Karpas-422 (cell line): ENCODE measurements around the gene DENND5B. TPM values are rescaled to one million over a fixed set of nuclear protein-coding genes. Genes with fewer than 3 reads are reported as not detected.

Source experiments
- small RNA-seq: library from RNA; depleted of rRNA; stranded (forward); fragments of <200 nt; gene quantifications from one replicate; pipeline ENCODE3, GENCODE V24; 2014
- total RNA-seq: library from RNA; depleted of rRNA; stranded (reverse); fragments of >200 nt; shearing (Covaris generic); gene quantifications from 2 replicates; pipeline ENCODE4 v1.2.3, GENCODE V29; 2014; ENCODE audit warnings: low replicate concordance; rRNA removed

Gene DENND5B
- total RNA-seq, 1 experiment from 2014 or later: 5.5 TPM

Small RNA genes within 50 kb of the gene (small RNA-seq; reads per million reads assigned to genes)
- gene RF00019 (not detected), gene RF00026 (not detected), gene RNU5F-4P (5.1 reads per million, percentile 80 among the genes with 10 or more reads in this experiment), gene RNU6-618P (not detected), gene RPL31P50 (not detected)

Other genes with a start within 250 kb of the DENND5B start
- gene ETFBKMT, start 68.6 kb upstream of the DENND5B start, total RNA-seq: 1.0 and 1.5 TPM in 2 replicates
- gene AMN1, start 137.9 kb upstream of the DENND5B start, total RNA-seq: 1.4 and 1.6 TPM in 2 replicates